Hepatocyte (in vitro differentiated cells): ENCODE results near the gene ZBTB20.

Experiments
- EZH2phosphoT487 ChIP-seq: fragments of 200-600 bp; sonication (generic); IDR thresholded peaks from one replicate; pipeline ENCODE4 v1.6.1; 2018; ENCODE audit warnings: antibody characterized with exemption, mild to moderate bottlenecking, low read depth, moderate library complexity; ENCODE audit not compliant: unreplicated experiment, severe bottlenecking
- TF ChIP-seq, protein P1 (sequence below): fragments of 200-600 bp; sonication (generic); IDR thresholded peaks from 2 replicates; pipeline ENCODE4 v1.5.1; 2016; ENCODE audit warnings: antibody characterized with exemption, mild to moderate bottlenecking; ENCODE audit not compliant: poor library complexity

DNA sequence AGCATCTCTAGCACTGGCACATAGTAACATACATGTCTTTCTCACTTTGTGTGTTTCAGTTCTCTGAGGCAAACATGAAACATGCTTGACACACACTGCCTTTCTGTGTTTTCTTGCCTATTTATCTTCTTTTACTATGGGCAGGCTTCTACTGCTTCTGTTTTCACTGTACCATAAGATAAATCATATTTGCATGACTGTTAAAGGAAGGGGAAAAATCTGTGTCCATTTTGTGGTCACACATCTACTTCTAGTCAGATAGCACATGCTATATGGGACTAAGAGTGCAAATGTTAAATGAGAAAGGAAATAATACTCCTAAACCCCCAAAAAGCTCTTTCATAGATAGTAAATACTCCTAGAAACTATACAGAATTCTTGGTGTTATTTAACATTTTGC, 386.4 kb downstream of the ZBTB20 start:
- TF ChIP-seq, protein P1, sequence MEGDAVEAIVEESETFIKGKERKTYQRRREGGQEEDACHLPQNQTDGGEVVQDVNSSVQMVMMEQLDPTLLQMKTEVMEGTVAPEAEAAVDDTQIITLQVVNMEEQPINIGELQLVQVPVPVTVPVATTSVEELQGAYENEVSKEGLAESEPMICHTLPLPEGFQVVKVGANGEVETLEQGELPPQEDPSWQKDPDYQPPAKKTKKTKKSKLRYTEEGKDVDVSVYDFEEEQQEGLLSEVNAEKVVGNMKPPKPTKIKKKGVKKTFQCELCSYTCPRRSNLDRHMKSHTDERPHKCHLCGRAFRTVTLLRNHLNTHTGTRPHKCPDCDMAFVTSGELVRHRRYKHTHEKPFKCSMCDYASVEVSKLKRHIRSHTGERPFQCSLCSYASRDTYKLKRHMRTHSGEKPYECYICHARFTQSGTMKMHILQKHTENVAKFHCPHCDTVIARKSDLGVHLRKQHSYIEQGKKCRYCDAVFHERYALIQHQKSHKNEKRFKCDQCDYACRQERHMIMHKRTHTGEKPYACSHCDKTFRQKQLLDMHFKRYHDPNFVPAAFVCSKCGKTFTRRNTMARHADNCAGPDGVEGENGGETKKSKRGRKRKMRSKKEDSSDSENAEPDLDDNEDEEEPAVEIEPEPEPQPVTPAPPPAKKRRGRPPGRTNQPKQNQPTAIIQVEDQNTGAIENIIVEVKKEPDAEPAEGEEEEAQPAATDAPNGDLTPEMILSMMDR: no peak
- TF ChIP-seq EZH2phosphoT487: no peak
